ENCODE results near the gene EGR4.

EGR4 gene

GRCh38 chr2:73290049-73290839 is 3.1 kb downstream of the EGR4 start:
- peak in 1 of 2 donors; percentile 37 for DNase-seq (ENCODE audit: low read depth in 1 of 2, low spot score in 1 of 2)

GRCh38 chr2:73289304-73289703 is 4.0 kb downstream of the EGR4 start:
- DNase-seq (ENCODE audit: low read depth in 1 of 2, low spot score in 1 of 2), result no peak

- no peak for DNase-seq (ENCODE audit: low read depth in 1 of 2, low spot score in 1 of 2)
These were observed 7.2 kb downstream of the EGR4 start for GRCh38 chr2:73286134-73286655.

GRCh38 chr2:73285159-73285739 is 8.1 kb downstream of the EGR4 start:
- DNase-seq (ENCODE audit: low read depth in 1 of 2, low spot score in 1 of 2), result no peak

GRCh38 chr2:73284296-73285158 is 8.8 kb downstream of the EGR4 start, which contains the start of gene FBXO41:
FBXO41 (minus strand) TSS chr2:73284478; CDS start chr2:73269630, 14,848 bp downstream.
- peak; percentile 50 to 51 for DNase-seq (ENCODE audit: low read depth in 1 of 2, low spot score in 1 of 2)

- DNase-seq (ENCODE audit: low read depth in 1 of 2, low spot score in 1 of 2), result no peak
These were observed 9.6 kb downstream of the EGR4 start for GRCh38 chr2:73283545-73284295.

- DNase-seq (ENCODE audit: low read depth in 1 of 2, low spot score in 1 of 2), result no peak
These were observed 10.3 kb downstream of the EGR4 start for GRCh38 chr2:73282924-73283544.

- no peak for DNase-seq (ENCODE audit: low read depth in 1 of 2, low spot score in 1 of 2)
These were observed 12.1 kb downstream of the EGR4 start for GRCh38 chr2:73281244-73281643.

- DNase-seq (ENCODE audit: low read depth in 1 of 2, low spot score in 1 of 2), result no peak
These were observed 13.5 kb downstream of the EGR4 start for GRCh38 chr2:73279852-73280251.

- no peak for DNase-seq (ENCODE audit: low read depth in 1 of 2, low spot score in 1 of 2)
These were observed 21.1 kb downstream of the EGR4 start for GRCh38 chr2:73272270-73272669.

- DNase-seq (ENCODE audit: low read depth in 1 of 2, low spot score in 1 of 2), result no peak
These were observed 23.5 kb downstream of the EGR4 start for GRCh38 chr2:73269686-73270465.

GRCh38 chr2:73268830-73269685 is 24.3 kb downstream of the EGR4 start:
- peak in 1 of 2 donors; percentile 61 for DNase-seq (ENCODE audit: low read depth in 1 of 2, low spot score in 1 of 2)

- no peak for DNase-seq (ENCODE audit: low read depth in 1 of 2, low spot score in 1 of 2)
These were observed 24.9 kb downstream of the EGR4 start for GRCh38 chr2:73268366-73268829.

- DNase-seq (ENCODE audit: low read depth in 1 of 2, low spot score in 1 of 2), result no peak
These were observed 26.3 kb downstream of the EGR4 start for GRCh38 chr2:73267008-73267407.

- DNase-seq (ENCODE audit: low read depth in 1 of 2, low spot score in 1 of 2), result no peak
These were observed 27.1 kb downstream of the EGR4 start for GRCh38 chr2:73266061-73266901.

- DNase-seq (ENCODE audit: low read depth in 1 of 2, low spot score in 1 of 2), result no peak
These were observed 27.9 kb downstream of the EGR4 start for GRCh38 chr2:73265298-73266060.

GRCh38 chr2:73264783-73265182 is 28.6 kb downstream of the EGR4 start:
- DNase-seq (ENCODE audit: low read depth in 1 of 2, low spot score in 1 of 2), result no peak
